ENCODE measurements around the gene DAB1.

GRCh38 chr1:57377339-57378139 lies 46.3 kb downstream of the DAB1 start:
- TF ChIP-seq CTCF (IDR thresholded peaks at IDR 0.05; ENCODE audit: low read depth, low read length, poor library complexity, severe bottlenecking): no peak
- no peak for TF ChIP-seq EZH2phosphoT487 (IDR thresholded peaks at IDR 0.05; ENCODE audit: borderline replicate concordance, low read length)

Measured in DOHH2 (cell line).